ENCODE results near the gene HRH1.

DNA sequence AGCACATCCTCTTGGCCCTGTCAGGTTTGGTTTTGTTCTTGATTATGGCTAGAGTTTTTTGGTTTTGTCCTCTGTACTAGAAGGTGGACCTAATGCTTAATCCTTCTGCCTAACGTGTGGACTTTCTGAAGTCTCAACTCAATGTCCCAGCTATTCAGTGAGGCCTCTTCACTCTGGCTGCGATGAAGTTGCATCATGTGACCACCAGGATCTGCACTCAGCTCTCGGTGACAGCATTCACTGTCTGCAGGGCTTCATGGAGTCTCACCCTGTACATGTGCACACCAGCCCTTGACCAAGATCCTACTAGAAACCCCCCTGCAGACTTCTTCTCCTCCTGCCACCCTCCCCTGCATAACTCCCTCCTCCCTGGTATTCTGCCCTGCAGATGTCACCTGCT lies 38.7 kb upstream of the HRH1 start:
- no peak for TF ChIP-seq POLR2A (IDR thresholded peaks at IDR 0.05)
- TF ChIP-seq, protein P1, sequence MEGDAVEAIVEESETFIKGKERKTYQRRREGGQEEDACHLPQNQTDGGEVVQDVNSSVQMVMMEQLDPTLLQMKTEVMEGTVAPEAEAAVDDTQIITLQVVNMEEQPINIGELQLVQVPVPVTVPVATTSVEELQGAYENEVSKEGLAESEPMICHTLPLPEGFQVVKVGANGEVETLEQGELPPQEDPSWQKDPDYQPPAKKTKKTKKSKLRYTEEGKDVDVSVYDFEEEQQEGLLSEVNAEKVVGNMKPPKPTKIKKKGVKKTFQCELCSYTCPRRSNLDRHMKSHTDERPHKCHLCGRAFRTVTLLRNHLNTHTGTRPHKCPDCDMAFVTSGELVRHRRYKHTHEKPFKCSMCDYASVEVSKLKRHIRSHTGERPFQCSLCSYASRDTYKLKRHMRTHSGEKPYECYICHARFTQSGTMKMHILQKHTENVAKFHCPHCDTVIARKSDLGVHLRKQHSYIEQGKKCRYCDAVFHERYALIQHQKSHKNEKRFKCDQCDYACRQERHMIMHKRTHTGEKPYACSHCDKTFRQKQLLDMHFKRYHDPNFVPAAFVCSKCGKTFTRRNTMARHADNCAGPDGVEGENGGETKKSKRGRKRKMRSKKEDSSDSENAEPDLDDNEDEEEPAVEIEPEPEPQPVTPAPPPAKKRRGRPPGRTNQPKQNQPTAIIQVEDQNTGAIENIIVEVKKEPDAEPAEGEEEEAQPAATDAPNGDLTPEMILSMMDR (IDR thresholded peaks at IDR 0.05) = no peak

All from ovary (tissue), 3 donors.